ENCODE data around the gene LOXL4. TPM values are rescaled to one million over a fixed set of nuclear protein-coding genes. Genes with fewer than 3 reads are reported as not detected.

LOXL4 gene
- polyA plus RNA-seq, 1 donor = 4.0 TPM

GRCh38 chr10:98202378-98202777, 65.6 kb downstream of the LOXL4 start:
- Histone ChIP-seq H3K27ac (ENCODE audit: low read length) (no peak overlapping the region), H3K4me3 (ENCODE audit: low read length) (no peak overlapping the region), H3K36me3 (ENCODE audit: control insufficient read depth, insufficient read depth, low read length) (no peaks in the 10 kb centered on the region), H3K9me3 (ENCODE audit: control insufficient read depth, low read depth, low read length) (no peaks in the 10 kb centered on the region), H3K4me1 (ENCODE audit: control insufficient read depth, insufficient read depth, low read length) (no peaks in the 10 kb centered on the region), H3K27me3 (ENCODE audit: control insufficient read depth, insufficient read depth, low read length) (no peaks in the 10 kb centered on the region)
- DNase-seq = no peak
- 60% methylated on average over 1 of the region's 8 CpGs for WGBS (ENCODE audit: insufficient coverage, low lambda C conversion rate)

DNA sequence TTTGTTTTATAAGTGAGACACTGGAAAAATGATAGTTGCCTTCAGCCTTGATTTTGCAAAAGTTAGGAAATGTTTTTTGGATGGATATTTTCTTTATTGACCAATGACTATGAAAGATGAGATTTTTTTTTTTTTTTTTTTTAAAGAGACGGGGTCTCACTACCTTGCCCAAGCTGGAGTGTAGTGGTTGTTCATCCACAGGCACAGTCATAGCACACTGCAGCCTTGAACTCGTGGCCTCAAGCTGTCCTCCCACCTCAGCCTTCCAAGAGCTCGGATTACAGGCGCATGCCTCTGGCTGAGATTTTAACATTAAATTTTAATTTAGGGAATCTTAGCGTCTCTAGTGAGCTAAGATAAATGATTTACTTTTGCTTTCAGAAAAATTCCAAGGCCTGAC, 66.2 kb downstream of the LOXL4 start:
- Histone ChIP-seq H3K4me3 (ENCODE audit: low read length) (no peak overlapping the region), H3K27me3 (ENCODE audit: control insufficient read depth, insufficient read depth, low read length) (no peaks in the 10 kb centered on the region), H3K27ac (ENCODE audit: low read length) (no peak overlapping the region), H3K9me3 (ENCODE audit: control insufficient read depth, low read depth, low read length) (no peaks in the 10 kb centered on the region), H3K36me3 (ENCODE audit: control insufficient read depth, insufficient read depth, low read length) (no peaks in the 10 kb centered on the region), H3K4me1 (ENCODE audit: control insufficient read depth, insufficient read depth, low read length) (no peaks in the 10 kb centered on the region)
- no peak for DNase-seq
- WGBS (ENCODE audit: insufficient coverage, low lambda C conversion rate) = no CpG with 5 or more reads among the region's 5 CpGs

Other genes starting within 250 kb of the LOXL4 start
- 2.5 TPM for gene CRTAC1, start 237.6 kb downstream of the LOXL4 start, polyA plus RNA-seq
- gene R3HCC1L, start 133.5 kb downstream of the LOXL4 start, polyA plus RNA-seq = 18.2 TPM
- 14.4 TPM for gene PYROXD2, start 147.0 kb upstream of the LOXL4 start, polyA plus RNA-seq
- gene HPS1, start 178.7 kb upstream of the LOXL4 start, polyA plus RNA-seq = 84.2 TPM

Measured in large intestine (tissue), 3 donors.